Embryonic facial prominence (tissue), 1 donor: ENCODE measurements around the gene NIBAN1.
"Not testable (repeated sequence)": the region's sequence is repeated elsewhere in the genome, so short reads cannot be mapped to it uniquely, and the experiment has no call there.

Experiments
- DNase-seq: peaks from one replicate; pipeline ENCODE4 v3.0.0-alpha.2; 2016; ENCODE audit errors: extremely low spot score

NIBAN1 gene, protein sequence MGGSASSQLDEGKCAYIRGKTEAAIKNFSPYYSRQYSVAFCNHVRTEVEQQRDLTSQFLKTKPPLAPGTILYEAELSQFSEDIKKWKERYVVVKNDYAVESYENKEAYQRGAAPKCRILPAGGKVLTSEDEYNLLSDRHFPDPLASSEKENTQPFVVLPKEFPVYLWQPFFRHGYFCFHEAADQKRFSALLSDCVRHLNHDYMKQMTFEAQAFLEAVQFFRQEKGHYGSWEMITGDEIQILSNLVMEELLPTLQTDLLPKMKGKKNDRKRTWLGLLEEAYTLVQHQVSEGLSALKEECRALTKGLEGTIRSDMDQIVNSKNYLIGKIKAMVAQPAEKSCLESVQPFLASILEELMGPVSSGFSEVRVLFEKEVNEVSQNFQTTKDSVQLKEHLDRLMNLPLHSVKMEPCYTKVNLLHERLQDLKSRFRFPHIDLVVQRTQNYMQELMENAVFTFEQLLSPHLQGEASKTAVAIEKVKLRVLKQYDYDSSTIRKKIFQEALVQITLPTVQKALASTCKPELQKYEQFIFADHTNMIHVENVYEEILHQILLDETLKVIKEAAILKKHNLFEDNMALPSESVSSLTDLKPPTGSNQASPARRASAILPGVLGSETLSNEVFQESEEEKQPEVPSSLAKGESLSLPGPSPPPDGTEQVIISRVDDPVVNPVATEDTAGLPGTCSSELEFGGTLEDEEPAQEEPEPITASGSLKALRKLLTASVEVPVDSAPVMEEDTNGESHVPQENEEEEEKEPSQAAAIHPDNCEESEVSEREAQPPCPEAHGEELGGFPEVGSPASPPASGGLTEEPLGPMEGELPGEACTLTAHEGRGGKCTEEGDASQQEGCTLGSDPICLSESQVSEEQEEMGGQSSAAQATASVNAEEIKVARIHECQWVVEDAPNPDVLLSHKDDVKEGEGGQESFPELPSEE

DNA sequence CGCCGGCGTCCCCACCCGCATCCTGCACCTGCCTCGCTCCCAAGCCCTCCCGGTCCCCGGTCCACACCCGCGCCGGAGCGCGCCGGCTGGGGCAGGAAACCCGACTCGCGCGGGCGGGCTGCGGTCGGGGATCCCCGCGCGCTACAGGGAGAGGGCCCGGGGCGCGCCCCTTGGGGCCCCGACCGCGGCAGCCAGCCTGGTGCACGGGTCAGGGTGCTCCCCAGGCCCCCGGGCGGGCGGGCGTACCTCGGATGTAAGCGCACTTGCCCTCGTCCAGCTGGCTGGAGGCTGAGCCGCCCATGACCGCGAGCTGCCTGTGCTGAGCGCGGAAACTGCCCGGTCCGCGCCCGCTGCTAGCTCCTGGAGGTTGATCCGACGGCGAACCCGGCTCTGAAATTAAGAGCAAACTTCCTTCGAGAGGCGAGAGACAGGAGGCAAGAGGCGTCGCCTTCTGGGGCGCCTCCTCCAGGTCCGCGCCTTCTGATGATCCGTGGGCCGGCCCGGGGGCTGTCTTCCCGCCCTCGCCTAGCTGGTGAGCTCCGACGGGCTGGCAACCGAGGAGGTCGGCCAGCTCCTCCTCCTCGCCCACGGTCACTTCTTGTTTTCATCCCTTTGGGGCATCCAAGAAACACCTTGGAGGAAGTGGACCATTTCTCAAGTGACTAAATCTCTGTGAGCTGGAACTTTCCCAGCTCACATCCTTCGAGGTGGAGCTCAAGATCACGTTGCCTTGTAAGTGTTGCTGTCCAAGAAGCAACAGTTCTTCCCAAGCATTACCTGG lies at the start of gene NIBAN1:
Gene NIBAN1, minus strand, starts transcription at position 453 of the 781 bp plus-strand sequence. Its CDS starts 152 bp downstream, at position 301.
- DNase-seq: no peak

DNA sequence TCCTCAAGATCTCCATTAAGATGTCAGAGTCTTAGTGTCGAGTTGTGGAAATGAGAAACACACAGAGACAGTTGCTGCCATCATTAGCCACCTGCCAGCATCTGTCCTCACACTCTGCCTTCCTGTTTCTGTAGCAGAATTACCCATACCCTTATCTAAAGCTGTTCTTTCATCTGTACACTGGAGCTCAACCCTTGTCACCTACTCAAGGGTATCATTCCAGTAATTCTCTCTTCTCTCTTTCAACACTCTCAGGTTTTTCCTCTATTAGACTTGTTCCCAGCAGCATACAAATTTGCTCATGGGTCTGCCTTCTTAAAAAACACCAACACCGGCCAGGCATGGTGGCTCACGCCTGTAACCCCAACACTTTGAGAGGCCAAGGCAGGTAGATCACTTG lies 43.7 kb upstream of the NIBAN1 start:
- no peak for DNase-seq

DNA sequence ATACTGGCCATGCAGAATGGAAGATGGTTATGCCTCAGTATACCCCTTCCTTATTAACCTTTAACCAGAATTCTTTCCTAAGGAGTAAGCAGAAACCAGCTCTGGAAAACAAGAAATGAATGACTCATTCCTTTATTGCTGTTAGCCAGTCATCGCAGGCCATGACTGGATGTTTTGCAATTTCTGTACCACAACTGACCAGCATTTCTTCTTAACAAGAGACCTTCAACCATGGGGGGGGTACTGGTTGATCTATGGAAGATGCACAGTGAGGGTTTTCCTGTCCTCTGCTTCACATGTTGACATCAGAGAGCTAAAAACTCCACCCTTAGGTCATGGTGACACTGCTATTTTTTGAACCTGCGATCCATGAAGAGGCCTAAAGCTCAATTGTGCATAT lies 43.0 kb upstream of the NIBAN1 start:
- no peak for DNase-seq

DNA sequence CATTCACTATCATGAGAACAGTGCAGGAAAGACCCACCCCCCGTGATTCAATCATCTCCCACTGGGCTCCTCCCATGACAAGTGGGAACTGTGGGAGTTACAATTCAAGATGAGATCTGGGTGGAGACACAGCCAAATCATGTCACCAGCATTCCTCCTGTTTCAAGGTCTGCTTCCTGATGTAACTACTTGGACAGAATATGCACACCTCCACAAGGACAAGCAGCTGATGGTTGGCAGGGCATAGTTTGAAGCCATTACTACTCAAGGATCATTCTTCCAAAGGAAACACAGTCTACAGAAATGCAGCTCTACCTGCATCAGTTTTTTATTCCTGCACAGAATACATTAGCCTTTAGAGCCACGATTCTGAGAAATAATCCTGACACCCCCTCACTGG lies 42.6 kb upstream of the NIBAN1 start:
- no peak for DNase-seq

DNA sequence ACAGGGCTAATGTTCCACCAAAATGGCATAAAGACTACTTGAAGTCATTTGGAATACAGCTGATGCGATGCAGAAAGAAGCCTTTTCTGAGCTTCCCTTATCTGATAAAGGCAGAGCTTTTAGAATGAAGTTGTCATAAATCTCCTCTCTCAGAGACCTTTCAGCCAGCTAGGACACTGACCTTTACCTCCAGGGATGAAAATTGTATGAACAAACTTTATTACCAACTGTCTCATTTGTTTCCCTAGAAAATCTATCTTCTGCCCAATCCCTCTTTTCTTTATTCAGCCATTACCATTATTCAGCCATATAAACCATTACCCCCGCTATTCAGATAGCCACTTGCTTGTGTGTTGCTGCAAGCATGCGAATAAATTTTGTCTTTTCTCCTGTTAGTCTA lies 41.3 kb upstream of the NIBAN1 start:
- no peak for DNase-seq

DNA sequence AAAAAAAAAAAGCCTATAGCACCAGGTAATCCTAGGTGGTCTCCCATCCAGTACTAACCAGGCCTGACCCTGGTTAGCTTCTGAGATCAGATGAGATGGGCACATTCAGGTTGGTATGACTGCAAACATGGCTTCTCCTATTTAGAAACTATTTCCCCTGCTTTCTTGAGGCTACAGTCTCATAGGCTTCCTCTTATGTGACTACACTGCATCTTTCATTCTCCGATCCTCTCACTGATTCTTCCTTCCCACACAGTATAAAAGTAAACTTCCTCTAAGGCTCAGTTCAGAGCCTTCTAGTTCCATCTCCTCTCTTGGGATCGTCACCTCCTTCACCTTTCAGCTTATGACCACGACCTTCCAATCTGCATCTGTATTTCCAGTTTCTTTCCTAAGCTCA lies 40.6 kb upstream of the NIBAN1 start:
- no peak for DNase-seq

DNA sequence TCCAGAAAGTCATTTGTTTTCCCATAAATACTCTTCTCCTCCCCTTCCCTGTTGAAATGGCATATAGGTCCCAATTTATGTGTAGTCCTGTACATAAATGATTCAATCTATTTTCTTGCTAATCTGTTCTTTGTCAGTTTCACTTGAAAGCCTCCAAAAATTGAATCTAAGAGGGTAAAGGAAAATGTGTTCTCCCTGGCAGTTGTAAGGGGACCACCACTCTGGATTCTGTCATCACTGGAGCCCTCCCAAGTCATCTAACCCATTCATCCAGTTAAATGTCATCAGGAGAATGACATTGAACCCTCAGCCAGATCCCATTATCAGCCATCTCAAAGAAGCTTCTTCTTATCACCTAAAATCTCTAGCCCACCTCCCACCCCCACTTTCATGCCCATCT lies 36.1 kb upstream of the NIBAN1 start:
- DNase-seq: no peak

DNA sequence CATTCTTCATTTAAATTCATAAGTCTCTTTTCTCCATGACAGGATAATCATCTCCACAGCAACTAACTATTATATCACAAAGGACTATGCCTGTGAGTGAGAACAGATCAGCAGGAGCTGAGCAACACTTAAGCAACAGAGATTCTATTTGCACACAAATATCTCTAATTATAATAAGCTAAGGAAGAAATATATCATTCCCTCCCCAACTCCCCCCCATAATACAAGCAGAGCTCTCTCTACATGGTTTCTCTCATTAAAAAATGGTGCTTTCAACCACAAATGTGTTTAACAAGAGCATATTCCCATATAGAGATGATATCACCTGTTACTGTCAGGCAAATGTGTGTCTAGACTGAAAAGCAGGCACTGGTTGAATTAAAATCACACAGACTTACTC lies 34.5 kb upstream of the NIBAN1 start:
- DNase-seq: no peak

DNA sequence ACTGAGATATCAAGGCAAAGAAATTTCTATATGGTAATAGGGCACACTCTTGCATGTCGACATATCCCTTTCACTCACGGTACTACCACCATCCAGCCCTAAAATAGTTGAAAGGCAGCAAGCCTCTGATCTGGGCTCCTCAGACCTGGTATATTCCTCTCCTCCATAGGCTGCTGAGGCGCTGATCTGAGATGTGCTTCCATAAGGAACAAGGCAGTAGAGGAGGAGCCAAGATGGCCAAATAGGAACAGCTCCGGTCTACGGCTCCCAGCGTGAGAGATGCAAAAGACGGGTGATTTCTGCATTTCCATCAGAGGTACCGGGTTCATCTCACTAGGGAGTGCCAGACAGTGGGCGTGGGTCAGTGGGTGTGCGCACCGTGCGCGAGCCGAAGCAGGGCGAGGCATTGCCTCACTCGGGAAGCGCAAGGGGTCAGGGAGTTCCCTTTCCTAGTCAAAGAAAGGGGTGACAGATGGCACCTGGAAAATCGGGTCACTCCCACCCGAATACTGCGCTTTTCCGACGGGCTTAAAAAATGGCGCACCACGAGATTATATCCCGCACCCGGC lies 27.1 kb upstream of the NIBAN1 start:
- DNase-seq: not testable (repeated sequence)

DNA sequence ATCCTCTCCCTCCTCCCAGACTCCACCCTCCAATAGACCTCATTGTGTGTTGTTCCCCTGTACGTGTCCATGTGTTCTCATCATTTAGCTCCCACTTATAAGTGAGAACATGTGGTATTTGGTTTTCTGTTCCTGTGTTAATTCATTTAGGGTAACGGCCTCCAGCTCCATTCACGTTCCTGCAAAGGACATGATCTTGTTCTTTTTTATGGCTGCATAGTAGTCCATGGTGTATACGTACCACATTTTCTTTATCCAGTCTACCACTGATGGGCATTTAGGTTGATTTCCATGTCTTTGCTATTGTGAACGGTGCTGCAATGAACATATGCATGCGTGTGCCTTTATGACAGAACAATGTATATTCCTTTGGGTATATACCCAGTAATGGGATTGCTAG lies 25.7 kb upstream of the NIBAN1 start:
- not testable (repeated sequence) for DNase-seq

DNA sequence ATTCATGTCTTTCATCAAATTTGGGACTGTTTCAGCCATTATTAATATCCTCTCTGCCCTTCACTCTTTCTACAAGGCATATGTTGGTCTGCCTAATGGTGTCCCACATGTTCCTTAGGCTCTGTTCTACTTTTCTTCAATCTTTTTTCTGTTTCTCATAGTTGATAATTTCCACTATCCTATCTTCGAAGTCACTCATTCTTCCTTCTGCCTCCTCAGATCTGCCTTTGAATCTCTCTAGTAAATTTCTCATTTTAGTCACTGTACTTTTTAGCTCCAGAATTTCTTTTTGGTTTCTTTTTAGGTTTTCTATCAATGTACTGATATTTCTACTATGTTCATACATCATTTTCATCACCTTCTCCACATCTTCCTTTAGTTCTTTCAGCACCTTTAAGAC lies 20.0 kb upstream of the NIBAN1 start:
- DNase-seq: no peak

DNA sequence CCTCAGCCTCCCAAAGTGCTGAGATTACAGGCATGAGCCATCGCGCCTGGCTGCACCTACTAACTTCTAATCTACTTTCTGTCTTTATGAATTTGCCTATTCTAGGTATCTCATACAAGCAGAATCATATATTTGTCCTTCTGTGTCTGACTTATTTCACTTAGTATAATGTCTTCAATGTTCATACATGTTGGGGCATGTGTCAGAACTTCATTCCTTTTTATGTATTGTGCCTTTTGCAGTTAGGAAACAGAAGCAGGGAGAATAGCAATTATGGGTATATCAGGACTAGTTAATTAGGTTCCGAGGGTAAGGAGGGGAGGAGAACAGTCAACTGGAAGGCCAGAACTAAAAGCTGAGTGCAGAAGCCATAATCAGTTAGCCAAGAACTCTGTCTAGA lies 18.0 kb upstream of the NIBAN1 start:
- DNase-seq: no peak

DNA sequence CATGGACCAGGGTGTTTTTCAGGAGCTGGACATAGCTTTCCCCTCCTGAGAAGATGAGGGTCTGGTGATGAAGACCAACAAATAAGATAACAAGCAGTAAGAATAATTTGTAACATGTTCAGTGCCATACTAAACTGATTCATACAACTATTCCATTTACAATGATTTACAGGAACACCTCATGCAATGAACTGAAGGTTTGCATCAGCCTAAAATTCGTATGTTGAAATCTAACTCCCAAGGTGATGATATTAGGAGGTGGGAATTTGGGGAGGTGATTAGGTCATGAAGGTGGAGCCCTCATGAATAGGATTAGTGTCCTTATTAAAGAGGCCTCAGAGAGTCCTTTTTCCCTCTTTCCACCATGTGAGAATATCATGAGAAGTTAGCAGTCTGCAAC lies 15.9 kb upstream of the NIBAN1 start:
- DNase-seq: no peak

DNA sequence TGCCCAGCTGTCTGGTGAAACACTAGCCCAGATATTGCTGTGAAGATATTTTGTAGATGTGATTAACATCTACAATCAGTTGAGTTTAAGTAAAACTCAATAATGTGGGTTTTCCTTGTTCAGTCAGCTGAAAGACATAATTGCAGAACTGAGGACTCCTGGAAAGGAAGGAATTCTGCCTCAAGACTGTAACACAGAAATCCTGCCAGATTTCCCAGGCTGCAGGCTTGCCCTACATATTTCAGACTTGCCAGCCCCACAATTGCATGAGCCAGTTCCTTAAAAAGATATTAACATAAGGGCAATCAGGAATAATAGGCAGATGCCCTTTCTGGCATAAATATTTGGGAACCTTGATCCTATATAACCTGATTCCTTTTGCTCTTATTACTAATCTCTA lies 14.2 kb upstream of the NIBAN1 start:
- no peak for DNase-seq

DNA sequence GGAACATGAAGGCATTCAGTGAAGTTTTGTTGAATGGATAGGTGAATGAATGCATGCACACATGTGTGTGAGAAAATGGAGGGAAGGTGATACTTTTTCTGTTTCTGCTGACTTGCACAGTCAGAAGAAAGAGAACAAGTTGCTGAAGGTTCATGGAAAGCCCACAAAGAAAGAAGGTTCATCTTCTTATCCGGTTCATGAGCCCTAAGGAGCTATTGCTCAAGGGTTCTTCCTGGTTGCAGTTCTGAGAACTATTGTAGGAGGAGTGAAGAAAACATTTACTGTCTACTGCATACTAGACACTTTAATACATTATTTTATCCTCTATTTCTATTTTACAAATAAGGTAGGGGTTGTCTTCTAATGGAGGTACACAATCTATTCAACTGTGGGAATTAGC lies 13.4 kb upstream of the NIBAN1 start:
- DNase-seq: no peak

DNA sequence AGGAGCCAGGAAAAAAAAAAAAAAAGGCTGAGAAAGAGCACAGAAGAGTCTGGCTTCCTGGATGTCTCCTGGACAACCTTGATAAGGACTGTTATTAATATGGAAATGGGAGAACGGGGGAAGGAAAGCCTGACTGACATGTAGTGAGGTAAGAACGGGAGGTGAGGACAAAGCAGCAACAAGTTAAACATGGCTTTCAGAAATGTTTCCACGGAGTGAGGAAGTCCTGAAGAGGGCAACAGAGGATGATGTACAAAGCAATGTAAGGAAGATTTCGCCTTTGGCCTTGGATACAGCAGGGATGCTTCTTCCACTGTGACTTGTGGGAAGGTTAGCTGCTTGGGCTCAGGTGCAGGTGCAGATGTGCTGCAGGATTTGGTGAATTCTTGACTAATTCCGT lies 11.9 kb upstream of the NIBAN1 start:
- DNase-seq: no peak

DNA sequence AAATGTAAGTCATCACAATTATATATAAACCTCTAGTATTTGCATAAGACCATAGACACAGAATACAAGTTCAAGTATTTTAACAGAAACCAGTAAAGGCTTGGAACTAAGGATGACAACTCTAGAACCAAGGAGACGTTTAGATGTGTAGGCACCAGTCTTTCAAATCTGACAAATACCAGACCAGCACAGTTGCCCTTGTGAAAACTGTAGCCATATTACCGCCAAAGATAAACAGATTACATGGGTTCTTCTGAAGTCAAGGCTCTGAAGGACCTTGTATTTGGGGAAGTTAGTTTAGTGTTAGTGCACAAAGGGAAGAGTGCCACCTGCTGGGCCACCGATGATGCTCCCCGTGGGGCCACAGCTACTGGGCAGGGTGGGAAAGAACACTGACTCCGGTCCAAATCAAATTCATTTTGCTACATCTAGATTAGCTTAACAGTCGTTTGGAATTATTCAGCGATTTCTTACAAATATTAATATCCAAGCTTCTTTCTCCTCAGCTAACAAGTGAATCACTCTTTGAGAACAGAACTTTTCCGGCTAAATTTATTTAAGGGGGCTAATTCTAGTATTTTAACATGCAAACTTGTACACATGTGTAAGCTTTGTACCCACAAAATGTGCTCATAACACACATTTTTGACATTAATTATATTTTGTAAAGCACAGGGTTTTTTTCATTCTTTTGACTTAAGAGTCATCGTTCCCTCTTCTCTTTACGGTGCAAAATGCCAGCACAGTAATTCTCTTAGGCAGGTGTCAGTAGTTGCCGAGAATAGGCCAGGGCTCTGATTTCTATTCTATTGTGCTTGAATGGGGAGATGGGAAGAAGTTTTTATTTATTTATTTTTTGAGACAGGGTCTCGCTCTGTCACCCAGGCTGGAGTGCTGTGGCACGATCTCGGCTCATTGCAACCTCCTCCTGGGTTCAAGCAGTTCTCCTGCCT lies 8.0 kb upstream of the NIBAN1 start:
- no peak for DNase-seq

DNA sequence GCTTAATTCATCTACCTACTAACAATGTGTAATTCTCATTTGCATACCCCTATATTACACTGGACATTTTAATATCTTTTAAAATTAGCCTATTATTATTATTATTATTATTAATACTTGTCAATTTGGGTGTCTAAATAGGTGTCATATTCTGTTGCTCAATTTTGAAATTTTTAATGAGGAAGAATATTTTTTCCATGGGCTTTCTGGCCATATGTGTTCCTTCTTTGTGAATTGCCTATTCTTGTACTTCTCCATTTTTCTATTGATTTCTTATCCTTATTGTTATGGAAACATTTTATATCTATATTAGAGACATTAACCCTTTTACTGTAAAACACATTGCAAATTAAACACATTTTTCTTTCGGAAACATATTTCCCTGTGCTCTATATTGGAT lies 6.4 kb upstream of the NIBAN1 start:
- DNase-seq: no peak

DNA sequence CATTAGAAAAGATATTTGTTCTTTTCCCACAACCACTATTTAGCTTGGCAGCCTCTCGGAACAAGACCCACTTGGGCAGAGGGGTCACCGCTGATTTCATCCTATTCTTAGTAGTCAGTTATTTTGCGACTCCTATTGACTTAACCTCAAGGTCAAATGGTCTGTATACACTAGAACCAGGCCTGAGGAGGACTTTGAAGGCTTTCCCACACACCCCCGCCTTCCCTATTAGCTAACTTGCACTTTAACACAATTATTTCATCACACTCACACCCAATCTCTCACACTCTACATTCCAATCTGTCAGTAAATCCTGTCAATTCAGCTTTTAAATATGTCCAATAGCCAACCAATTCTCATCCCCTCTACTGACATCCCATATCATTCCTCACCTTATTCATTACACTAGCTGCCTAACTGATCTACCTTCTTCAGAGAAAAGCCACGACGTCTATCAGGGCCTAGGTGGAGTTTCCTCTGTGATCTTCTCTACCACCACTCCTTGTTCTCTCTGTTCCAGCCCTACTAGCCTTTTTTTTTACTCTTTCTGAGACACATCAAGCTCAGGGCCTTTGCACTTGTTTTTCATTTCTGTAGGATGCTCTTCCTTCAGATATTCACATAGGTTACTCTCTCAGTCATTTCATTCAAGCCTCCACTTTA lies 1.0 kb upstream of the NIBAN1 start:
- DNase-seq: no peak

DNA sequence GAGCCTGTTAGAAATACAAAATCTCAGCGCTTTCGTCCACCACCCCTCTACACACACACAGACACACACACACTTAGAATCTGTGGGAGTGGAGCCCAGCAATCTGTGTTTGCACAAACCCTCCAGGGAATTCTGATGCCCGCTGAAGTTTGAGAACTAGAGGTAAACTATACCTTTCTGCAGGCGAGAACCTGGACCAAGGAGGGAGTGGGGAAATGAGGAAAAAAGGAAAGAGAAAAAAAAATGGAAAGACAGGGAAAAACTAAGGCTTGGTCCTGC lies 468 bp upstream of the NIBAN1 start:
- DNase-seq: no peak
